ENCODE results near the gene THBS4. TPM values are rescaled to one million over a fixed set of nuclear protein-coding genes. Genes with fewer than 3 reads are reported as not detected.

Gene THBS4
- total RNA-seq, 4 donors from 2014 or later, result 25.6 to 119 (median 30.6) TPM

DNA sequence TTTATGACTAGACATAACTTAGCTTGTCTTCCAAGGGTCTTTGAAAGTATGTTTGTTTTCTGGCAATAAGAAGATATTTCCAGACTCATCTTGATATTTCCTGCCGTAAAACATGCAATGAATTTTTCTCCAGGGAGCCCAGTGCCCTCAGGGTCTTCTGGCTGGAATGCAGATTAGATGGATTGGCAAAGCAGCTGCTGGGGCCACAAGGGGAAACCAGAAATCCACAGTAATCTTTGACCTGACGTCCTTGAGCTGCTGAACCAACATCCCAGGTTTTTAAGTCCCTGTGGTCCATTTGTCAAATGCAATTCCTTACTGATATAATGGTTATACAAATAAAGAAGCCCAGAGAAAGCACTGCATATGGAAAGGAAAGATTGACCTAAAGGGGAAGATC is 93.0 kb downstream of the THBS4 start:
- Histone ChIP-seq H3K4me3 (no peak overlapping the region), H3K36me3 (no peaks in the 10 kb centered on the region), H3K27ac (replicated peaks in 1 of 4) (no peak overlapping the region), H3K4me1 (no peaks in the 10 kb centered on the region), H3K9me3 (no peaks in the 10 kb centered on the region), H3K27me3 (no peaks in the 10 kb centered on the region)
- no peak for TF ChIP-seq EP300 (IDR thresholded peaks at IDR 0.05)
- TF ChIP-seq POLR2A (IDR thresholded peaks at IDR 0.05; ENCODE audit: low read depth), result no peak
- TF ChIP-seq POLR2AphosphoS5 (IDR thresholded peaks at IDR 0.05), result no peak
- TF ChIP-seq, protein P1, sequence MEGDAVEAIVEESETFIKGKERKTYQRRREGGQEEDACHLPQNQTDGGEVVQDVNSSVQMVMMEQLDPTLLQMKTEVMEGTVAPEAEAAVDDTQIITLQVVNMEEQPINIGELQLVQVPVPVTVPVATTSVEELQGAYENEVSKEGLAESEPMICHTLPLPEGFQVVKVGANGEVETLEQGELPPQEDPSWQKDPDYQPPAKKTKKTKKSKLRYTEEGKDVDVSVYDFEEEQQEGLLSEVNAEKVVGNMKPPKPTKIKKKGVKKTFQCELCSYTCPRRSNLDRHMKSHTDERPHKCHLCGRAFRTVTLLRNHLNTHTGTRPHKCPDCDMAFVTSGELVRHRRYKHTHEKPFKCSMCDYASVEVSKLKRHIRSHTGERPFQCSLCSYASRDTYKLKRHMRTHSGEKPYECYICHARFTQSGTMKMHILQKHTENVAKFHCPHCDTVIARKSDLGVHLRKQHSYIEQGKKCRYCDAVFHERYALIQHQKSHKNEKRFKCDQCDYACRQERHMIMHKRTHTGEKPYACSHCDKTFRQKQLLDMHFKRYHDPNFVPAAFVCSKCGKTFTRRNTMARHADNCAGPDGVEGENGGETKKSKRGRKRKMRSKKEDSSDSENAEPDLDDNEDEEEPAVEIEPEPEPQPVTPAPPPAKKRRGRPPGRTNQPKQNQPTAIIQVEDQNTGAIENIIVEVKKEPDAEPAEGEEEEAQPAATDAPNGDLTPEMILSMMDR (IDR thresholded peaks at IDR 0.05), result no peak
- intact Hi-C loops (cut with DNase I), result no loop called here
- DNase-seq (ENCODE audit: extremely low spot score), result no peak
- WGBS, result 49% methylated on average over 2 of the region's 2 CpGs

DNA sequence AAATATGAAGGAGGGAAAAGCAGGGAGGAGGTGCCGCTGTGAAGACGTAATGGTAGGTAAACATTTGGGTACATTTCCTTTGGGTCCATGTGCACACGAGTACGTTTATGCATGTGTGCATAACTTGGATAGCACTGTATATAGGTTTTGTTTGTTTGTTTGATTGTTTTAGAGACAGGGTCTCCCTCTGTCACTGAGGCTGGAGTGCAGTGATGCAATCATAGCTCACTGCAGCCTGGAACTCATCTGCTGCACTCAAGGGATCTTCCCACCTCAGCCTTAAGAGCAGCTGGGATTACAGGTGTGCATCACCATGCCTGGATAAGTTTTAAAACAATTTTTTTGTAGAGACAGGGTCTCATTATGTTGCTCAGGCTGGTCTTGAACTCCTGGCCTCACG is 94.0 kb downstream of the THBS4 start:
- Histone ChIP-seq H3K4me3 (no peak overlapping the region), H3K9me3 (no peaks in the 10 kb centered on the region), H3K27ac (replicated peaks in 1 of 4) (no peak overlapping the region), H3K36me3 (no peaks in the 10 kb centered on the region), H3K4me1 (no peaks in the 10 kb centered on the region), H3K27me3 (no peaks in the 10 kb centered on the region)
- DNase-seq (ENCODE audit: extremely low spot score), result no peak
- no peak for TF ChIP-seq POLR2AphosphoS5 (IDR thresholded peaks at IDR 0.05)
- TF ChIP-seq EP300 (IDR thresholded peaks at IDR 0.05), result no peak
- intact Hi-C loops (cut with DNase I), result no loop called here
- 93% methylated on average over 5 of the region's 5 CpGs for WGBS

Small RNAs within 50 kb of the gene (small RNA-seq; reads per million reads assigned to genes)
- gene TRMT112P2, result 0 reads per million in 3 donors

Other genes with a start within 250 kb of the THBS4 start
- 10 to 100 TPM; 15.0 to 20.8 (median 15.8) TPM for gene MTX3, start 44.1 kb upstream of the THBS4 start, total RNA-seq
- 1 to 10 TPM; 5.8 to 9.1 (median 8.3) TPM for gene SERINC5, start 220.7 kb downstream of the THBS4 start, total RNA-seq